HepG2 (cell line): ENCODE measurements around the gene TEX55.

Experiments used
- ARNTL ChIP-seq: sonication (generic); formaldehyde crosslinking; IDR thresholded peaks from 2 replicates; pipeline ENCODE4 v1.4.0; 2020; ENCODE audit warnings: mild to moderate bottlenecking, missing genetic modification reagents
- KDM1A ChIP-seq: IDR thresholded peaks from 2 replicates; pipeline ENCODE4 v1.6.1; 2016; ENCODE audit warnings: missing compliant biosample characterization
- MTF2 ChIP-seq: sonication (generic); formaldehyde crosslinking; IDR thresholded peaks from 2 replicates; pipeline ENCODE4 v1.5.0; 2020; ENCODE audit warnings: missing genetic modification reagents, borderline replicate concordance
- ZNF33B ChIP-seq: sonication (generic); formaldehyde crosslinking; IDR thresholded peaks from 2 replicates; pipeline ENCODE4 v1.5.1; 2020; ENCODE audit warnings: mild to moderate bottlenecking, missing genetic modification reagents
- ZNF501 ChIP-seq: sonication (generic); formaldehyde crosslinking; IDR thresholded peaks from 2 replicates; pipeline ENCODE4 v1.5.1; 2020; ENCODE audit warnings: mild to moderate bottlenecking, moderate library complexity, missing genetic modification reagents

- TF ChIP-seq ARNTL (CRISPR knock-in tag): no peak
- no peak for TF ChIP-seq KDM1A
- no peak for TF ChIP-seq MTF2 (CRISPR knock-in tag)
- no peak for TF ChIP-seq ZNF501 (CRISPR knock-in tag)
- TF ChIP-seq ZNF33B: no peak
Observed at GRCh38 chr3:119184796-119185570, 39.0 kb downstream of the TEX55 start.
